Activated gamma-delta T cell (primary cell): ENCODE data around the gene TPO.
"Not testable (repeated sequence)": the region's sequence is repeated elsewhere in the genome, so short reads cannot be mapped to it uniquely, and the experiment has no call there.

Experiments
- DNase-seq: peaks from one replicate; lab custom pipeline; 2025; lab: John Stamatoyannopoulos, UW

Gene TPO

GRCh38 chr2:1501991-1502390 is 88.7 kb downstream of the TPO start:
- no peak for DNase-seq

GRCh38 chr2:1502891-1503304 is 89.6 kb downstream of the TPO start:
- no peak for DNase-seq

GRCh38 chr2:1503471-1504310 is 90.4 kb downstream of the TPO start:
- no peak for DNase-seq

- DNase-seq = no peak
These were observed 91.1 kb downstream of the TPO start for GRCh38 chr2:1504311-1504750.

- no peak for DNase-seq
These were observed 91.8 kb downstream of the TPO start for GRCh38 chr2:1505031-1505441.

GRCh38 chr2:1509271-1510065 is 96.2 kb downstream of the TPO start:
- no peak for DNase-seq

GRCh38 chr2:1510176-1510575 is 96.9 kb downstream of the TPO start:
- no peak for DNase-seq

GRCh38 chr2:1511455-1511854 is 98.2 kb downstream of the TPO start:
- no peak for DNase-seq

GRCh38 chr2:1512321-1513289 is 99.3 kb downstream of the TPO start:
- DNase-seq = no peak

GRCh38 chr2:1514391-1515072 is 101.3 kb downstream of the TPO start:
- no peak for DNase-seq

GRCh38 chr2:1515073-1515430 is 101.8 kb downstream of the TPO start:
- no peak for DNase-seq

GRCh38 chr2:1515986-1516797 is 102.9 kb downstream of the TPO start:
- DNase-seq = no peak

GRCh38 chr2:1516798-1517060 is 103.5 kb downstream of the TPO start:
- DNase-seq = no peak

- not testable (repeated sequence) for DNase-seq
These were observed 104.0 kb downstream of the TPO start for GRCh38 chr2:1517291-1517690.

- DNase-seq = no peak
These were observed 104.5 kb downstream of the TPO start for GRCh38 chr2:1517786-1518185.

GRCh38 chr2:1518331-1518803 is 105.1 kb downstream of the TPO start:
- DNase-seq = no peak

- no peak for DNase-seq
These were observed 105.7 kb downstream of the TPO start for GRCh38 chr2:1518867-1519530.

GRCh38 chr2:1521191-1521877 is 108.1 kb downstream of the TPO start:
- DNase-seq = no peak
